ENCODE data around the gene PITPNC1.
"Not testable (repeated sequence)": the region's sequence is repeated elsewhere in the genome, so short reads cannot be mapped to it uniquely, and the experiment has no call there.

Gene PITPNC1

DNA sequence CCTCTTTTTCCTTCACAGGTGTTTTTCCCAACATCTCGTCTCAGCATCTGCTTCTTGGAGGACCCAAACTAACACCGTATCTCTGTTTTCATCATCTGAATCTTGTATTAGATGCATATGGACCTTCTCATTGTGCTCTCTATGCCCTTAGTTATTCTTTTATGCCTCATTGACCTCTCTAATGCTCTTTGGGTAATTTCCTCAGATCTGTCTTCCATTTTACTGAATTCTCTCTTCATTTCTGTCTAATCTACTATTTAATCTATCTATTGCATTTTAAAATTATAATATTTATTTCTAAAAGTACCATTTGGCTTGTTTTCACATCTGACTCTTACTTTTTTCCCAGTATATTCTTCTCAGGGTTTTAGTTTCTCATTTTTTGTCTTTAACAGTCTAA is 81.1 kb downstream of the PITPNC1 start:
- ATAC-seq (ENCODE audit: low read depth) (no peak), DNase-seq (ENCODE audit: low spot score in 2 of 2) (no peak)
- Mint-ChIP-seq H3K4me1 (peaks cover 2% of the 10 kb centered on the region), H3K36me3 (peaks cover 10% of the 10 kb centered on the region), H3K27me3 (no peaks in the 10 kb centered on the region), H3K9me3 (peaks cover 8% of the 10 kb centered on the region), H3K27ac (no peak overlapping the region), H3K4me3 (no peak overlapping the region)

DNA sequence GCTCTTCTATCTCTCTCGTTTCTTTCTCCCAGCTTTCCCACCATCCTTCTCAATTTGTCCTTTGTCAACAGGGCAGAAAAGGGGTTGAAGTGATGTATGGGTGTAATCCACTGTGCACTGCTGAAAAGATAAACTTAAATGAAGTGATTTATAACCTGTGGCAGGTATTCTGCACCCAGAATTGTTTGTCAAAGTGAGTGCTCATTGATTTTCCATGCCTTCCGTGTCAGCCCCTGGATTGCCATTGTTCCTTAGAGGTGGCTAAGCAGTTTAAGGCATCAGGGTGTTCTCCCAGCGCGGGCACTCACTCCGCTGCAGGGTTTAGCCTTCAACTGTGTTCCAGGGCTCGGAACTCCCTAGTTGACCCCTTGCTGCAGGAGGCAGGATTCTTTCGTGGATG is 82.9 kb downstream of the PITPNC1 start:
- Mint-ChIP-seq H3K27me3 (no peaks in the 10 kb centered on the region), H3K4me3 (no peak overlapping the region), H3K36me3 (peaks cover 10% of the 10 kb centered on the region), H3K4me1 (peaks cover 2% of the 10 kb centered on the region), H3K27ac (no peak overlapping the region), H3K9me3 (peaks cover 8% of the 10 kb centered on the region)
- DNase-seq (ENCODE audit: low spot score in 2 of 2), result no peak
- no peak for ATAC-seq (ENCODE audit: low read depth)

DNA sequence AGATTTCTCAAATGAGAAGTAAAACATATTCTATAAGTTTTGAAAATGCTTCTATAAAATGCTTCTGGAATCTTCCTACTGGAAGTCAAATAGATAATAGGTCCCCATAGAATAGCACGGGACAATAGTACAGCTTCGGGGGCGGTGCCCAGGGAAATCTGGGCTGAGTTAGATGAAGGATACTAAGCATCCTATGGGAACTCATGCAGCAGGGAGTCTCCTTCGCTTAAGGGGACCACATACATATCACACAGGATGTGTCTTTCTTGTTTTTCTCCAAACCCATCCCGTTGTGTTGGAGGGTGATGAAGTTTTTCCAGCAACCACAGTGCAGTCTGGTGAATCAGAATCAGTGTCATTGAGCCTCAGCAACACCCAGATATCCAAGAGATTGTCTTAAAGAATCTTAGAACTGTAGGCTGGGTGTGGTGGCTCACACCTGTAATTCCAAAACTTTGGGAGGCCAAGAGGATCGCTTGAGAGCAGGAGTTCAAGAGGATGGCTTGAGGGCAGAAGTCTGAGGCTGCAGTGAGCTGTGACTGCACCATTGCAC is 84.2 kb downstream of the PITPNC1 start:
- no peak overlapping the region for H3K27ac Mint-ChIP-seq
- H3K27me3 Mint-ChIP-seq, result no peaks in the 10 kb centered on the region
- peaks cover 2% of the 10 kb centered on the region for H3K4me1 Mint-ChIP-seq
- H3K36me3 Mint-ChIP-seq, result peaks cover 10% of the 10 kb centered on the region
- peaks cover 8% of the 10 kb centered on the region for H3K9me3 Mint-ChIP-seq
- H3K4me3 Mint-ChIP-seq, result no peak overlapping the region
- ATAC-seq (ENCODE audit: low read depth) (no peak), DNase-seq (ENCODE audit: low spot score in 2 of 2) (no peak)

DNA sequence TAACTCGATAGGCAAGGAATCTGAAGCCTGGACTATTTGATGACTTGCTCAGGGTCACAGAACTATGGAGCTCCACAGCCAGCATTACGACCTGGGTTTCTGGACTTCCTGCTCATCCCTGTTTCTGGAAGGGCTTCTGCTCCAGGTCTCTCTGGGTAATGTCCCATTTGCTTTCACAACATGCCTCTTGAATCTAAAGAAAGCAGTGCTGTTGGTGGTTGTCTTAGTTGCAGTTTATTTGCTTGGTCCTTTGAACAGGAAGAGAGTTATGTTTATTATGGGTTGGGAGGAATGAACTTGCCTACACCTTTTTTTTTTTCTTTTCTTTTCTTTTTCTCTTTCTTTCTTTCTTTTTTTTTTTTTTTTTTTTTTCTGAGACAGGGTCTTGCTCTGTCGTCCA is 84.8 kb downstream of the PITPNC1 start:
- Mint-ChIP-seq H3K27ac (no peak overlapping the region), H3K36me3 (peaks cover 10% of the 10 kb centered on the region), H3K4me1 (peaks cover 5% of the 10 kb centered on the region), H3K27me3 (no peaks in the 10 kb centered on the region), H3K4me3 (no peak overlapping the region), H3K9me3 (peaks cover 8% of the 10 kb centered on the region)
- DNase-seq (ENCODE audit: low spot score in 2 of 2) (no peak), ATAC-seq (ENCODE audit: low read depth) (no peak)

DNA sequence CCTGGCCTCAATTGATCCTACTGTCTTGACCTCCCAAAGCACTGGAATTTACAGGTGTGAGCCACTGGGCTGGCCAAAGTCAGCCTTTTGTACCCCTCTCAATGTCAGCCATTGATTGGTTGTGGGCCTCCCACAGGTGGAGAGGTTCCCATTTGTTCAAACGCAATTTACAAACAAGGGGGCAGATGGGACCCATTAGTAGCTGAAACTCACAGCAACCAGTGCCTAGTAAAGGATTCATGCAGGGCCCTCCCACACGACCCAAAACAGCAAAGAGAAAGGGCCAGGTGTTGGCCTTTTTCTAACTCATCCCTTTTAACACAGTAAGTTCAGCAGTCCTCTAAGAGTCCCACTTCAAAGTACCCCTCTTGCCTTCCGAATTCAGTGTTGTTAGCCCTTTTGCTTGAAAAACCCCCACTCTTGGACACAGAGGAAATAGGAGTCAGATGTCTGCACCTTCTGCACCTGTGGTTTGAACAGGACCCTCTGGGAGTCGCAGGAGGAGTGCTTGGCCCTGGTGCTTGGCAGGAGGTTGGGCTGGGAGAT is 89.2 kb downstream of the PITPNC1 start:
- ATAC-seq (ENCODE audit: low read depth), result no peak
- DNase-seq (ENCODE audit: low spot score in 2 of 2), result no peak
- H3K27me3 Mint-ChIP-seq, result no peaks in the 10 kb centered on the region
- H3K27ac Mint-ChIP-seq, result no peak overlapping the region
- no peak overlapping the region for H3K4me3 Mint-ChIP-seq
- H3K4me1 Mint-ChIP-seq, result peaks cover 8% of the 10 kb centered on the region
- no peaks in the 10 kb centered on the region for H3K36me3 Mint-ChIP-seq
- H3K9me3 Mint-ChIP-seq, result no peaks in the 10 kb centered on the region

DNA sequence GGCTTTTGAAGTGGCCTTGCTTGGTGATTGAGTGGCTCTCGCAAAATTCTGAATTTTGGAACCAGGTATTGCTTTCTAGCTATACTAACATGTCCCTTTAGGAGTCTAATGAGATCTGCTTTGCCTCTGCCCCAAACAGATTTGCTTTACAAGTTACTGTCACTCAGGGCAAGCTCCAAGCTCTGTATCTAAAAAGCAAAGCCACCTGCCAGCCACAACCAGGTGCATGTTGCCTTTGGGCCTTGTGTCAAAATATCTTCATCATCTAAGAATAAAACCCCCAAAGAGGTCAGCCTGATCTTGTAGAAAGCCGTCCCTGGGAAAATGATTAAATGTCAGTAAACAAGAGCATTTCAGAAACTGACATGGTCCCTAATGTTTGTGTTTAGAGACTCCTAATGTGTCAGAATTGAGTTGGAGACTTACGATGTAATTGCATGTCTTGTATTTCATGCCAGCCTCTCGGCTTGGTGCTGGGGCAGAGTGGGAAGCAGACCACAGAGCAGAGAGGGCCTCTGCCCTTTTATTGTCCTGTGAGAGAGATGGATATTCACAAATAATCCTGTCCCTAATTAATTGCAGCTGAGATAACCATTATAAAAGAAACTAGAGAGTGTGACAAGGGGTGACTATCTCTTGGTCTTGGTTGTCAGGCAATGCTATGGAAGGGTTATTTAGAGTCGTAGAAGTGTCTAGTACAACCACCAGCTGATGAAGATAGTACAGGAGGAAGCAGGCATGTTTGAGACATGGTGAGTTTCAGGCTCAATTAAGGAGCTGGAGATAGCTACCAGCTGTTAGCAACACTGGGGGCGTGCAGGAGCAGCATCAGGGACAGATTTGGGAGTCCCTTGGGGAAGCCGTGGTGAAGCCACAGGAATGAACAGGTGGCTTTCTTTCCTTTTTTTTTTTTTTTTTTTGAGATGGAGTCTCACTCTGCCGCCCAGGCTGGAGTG is 90.7 kb downstream of the PITPNC1 start:
- no peaks in the 10 kb centered on the region for H3K27me3 Mint-ChIP-seq
- DNase-seq (ENCODE audit: low spot score in 2 of 2), result no peak
- no peak overlapping the region for H3K27ac Mint-ChIP-seq
- H3K9me3 Mint-ChIP-seq, result peaks cover 1% of the 10 kb centered on the region
- H3K4me1 Mint-ChIP-seq, result peaks cover 8% of the 10 kb centered on the region
- no peak overlapping the region for H3K4me3 Mint-ChIP-seq
- no peak for ATAC-seq (ENCODE audit: low read depth)
- H3K36me3 Mint-ChIP-seq, result peaks cover 1% of the 10 kb centered on the region

DNA sequence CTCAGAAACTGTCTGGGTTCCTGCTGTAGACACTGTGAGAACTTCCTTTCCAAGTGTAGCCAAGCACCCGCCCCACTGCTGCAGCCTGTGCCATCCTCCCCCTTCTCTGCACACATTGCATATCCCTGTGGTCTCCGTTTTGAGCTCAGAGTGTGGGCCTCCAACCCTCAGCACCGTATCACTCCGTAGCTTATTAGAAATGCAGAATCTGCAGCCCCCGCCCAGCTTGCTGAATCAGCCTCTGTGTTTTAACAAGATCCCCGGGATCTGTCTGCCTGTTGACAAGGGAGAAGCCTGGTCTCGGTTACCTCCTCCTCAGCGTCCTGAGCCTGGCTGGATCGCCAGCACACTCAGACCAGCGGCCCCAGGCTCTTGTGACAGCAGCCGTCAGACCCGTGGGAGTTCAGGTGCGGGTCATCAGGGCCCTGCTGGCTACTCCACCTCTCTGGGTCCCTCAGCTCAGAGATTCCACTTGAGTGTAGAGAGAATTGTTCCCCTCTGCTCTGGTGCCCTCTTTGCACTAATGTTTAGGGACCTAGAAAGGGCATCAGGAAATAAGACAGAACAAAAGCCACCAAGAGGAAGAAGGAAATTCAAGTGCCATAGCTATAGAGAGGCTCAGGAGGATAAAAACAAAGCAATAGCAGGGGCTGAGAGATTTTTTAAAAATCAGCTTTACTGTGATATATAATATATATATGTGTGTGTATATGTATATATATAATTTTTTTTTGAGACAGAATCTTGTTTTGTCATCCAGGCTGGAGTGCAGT is 92.3 kb downstream of the PITPNC1 start:
- peaks cover 1% of the 10 kb centered on the region for H3K36me3 Mint-ChIP-seq
- H3K27me3 Mint-ChIP-seq, result no peaks in the 10 kb centered on the region
- H3K4me3 Mint-ChIP-seq, result no peak overlapping the region
- H3K27ac Mint-ChIP-seq, result no peak overlapping the region
- no peak for ATAC-seq (ENCODE audit: low read depth)
- peaks cover 1% of the 10 kb centered on the region for H3K9me3 Mint-ChIP-seq
- DNase-seq (ENCODE audit: low spot score in 2 of 2), result no peak
- peaks cover 8% of the 10 kb centered on the region for H3K4me1 Mint-ChIP-seq

DNA sequence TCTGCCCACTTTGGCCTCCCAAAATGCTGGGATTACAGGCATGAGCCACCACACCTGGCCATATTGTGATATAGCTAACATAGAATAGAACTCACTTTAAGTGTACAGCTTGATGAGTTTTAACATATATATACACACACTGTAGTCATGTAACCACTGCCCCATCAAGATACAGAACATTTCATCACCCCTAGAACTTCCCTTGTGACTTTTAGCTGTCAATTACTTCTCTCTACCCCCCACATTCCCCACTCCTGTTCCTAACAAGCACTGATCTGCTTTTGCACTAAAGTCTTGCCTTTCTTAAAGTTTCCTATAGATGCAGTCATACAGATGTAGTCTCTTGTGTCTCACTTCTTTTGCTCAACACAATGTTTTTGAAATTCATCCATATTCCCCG is 93.1 kb downstream of the PITPNC1 start:
- Mint-ChIP-seq H3K4me3 (no peak overlapping the region), H3K27ac (no peak overlapping the region), H3K4me1 (peaks cover 8% of the 10 kb centered on the region), H3K9me3 (peaks cover 1% of the 10 kb centered on the region), H3K36me3 (peaks cover 1% of the 10 kb centered on the region), H3K27me3 (no peaks in the 10 kb centered on the region)
- ATAC-seq (ENCODE audit: low read depth) (no peak), DNase-seq (ENCODE audit: low spot score in 2 of 2) (no peak)

DNA sequence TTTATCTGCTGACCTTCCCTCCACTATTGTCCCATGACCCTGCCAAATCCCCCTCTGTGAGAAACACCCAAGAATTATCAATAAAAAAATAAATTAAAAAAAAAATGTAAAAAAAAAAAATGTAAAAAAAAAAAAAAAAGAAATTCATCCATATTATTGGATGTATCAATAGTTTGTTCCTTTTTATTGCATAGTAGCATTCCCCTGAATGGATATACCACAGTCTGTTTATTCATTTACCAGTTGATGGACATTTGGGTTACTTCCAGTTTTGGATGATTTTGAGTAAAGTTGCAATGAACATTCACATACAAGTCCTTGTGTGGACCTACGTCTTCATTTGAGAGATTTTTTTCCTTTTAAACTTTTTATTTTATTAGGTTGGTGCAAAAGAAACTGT is 94.0 kb downstream of the PITPNC1 start:
- ATAC-seq (ENCODE audit: low read depth), result no peak

DNA sequence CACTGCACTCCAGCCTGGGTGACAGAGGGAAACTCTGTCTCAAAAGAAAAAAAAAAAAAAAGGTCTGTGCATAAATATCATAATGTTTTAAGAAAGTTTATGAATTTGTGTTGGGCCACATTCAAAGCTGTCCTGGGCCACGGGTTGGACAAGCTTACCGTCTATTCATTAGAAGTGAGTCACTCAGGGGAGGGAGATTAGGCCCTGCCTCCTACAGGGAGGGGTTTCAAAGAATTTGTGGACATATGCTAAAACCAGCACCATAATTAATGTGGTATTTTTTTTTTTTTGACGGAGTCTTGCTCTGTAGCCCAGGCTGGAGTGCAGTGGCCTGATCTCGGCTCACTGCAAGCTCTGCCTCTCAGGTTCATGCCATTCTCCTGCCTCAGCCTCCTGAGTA is 95.5 kb downstream of the PITPNC1 start:
- DNase-seq (ENCODE audit: low spot score in 2 of 2); H3K27me3 Mint-ChIP-seq; H3K36me3 Mint-ChIP-seq; H3K9me3 Mint-ChIP-seq; H3K4me3 Mint-ChIP-seq; ATAC-seq (ENCODE audit: low read depth); H3K4me1 Mint-ChIP-seq; H3K27ac Mint-ChIP-seq: not testable (repeated sequence)

More for the DNA sequence above, 94.0 kb downstream of the PITPNC1 start:
- Mint-ChIP-seq H3K9me3 (peaks cover 1% of the 10 kb centered on the region), H3K27me3 (no peaks in the 10 kb centered on the region), H3K4me1 (peaks cover 12% of the 10 kb centered on the region), H3K27ac (no peak overlapping the region), H3K4me3 (no peak overlapping the region), H3K36me3 (peaks cover 1% of the 10 kb centered on the region)
- DNase-seq (ENCODE audit: low spot score in 2 of 2), result no peak

DNA sequence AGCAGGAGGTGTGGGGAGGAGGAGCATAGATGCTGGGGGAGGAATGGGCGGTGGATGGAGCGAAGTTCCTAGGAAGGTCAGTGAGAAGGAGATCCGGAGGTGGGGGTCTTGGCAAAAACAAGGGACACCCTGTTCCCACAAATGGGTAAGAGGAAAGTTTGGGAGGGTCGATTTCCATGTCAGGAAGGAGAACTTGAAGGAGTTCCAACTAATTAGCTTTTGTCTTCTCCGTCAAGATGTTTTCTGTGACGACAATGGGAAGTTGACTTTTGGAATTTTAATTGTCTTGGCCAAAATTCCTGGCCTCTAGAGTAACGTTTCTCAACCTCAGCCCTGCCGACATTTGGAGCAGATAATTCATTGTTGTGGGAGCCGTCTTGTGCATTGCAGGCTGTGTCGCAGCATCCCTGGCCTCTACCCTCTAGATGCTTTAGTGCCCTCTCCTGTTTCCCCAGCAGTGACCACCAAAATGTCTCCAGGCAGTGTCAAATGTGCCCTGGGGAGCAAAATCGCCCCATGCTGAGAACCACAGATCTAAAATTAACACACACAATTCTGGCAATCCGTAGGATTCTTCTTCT is 97.1 kb downstream of the PITPNC1 start:
- ATAC-seq (ENCODE audit: low read depth), result no peak
- no peaks in the 10 kb centered on the region for H3K27me3 Mint-ChIP-seq
- H3K4me3 Mint-ChIP-seq, result no peak overlapping the region
- no peak for DNase-seq (ENCODE audit: low spot score in 2 of 2)
- peaks cover 1% of the 10 kb centered on the region for H3K36me3 Mint-ChIP-seq
- peaks cover 1% of the 10 kb centered on the region for H3K9me3 Mint-ChIP-seq
- H3K4me1 Mint-ChIP-seq, result peaks cover 4% of the 10 kb centered on the region
- no peak overlapping the region for H3K27ac Mint-ChIP-seq

DNA sequence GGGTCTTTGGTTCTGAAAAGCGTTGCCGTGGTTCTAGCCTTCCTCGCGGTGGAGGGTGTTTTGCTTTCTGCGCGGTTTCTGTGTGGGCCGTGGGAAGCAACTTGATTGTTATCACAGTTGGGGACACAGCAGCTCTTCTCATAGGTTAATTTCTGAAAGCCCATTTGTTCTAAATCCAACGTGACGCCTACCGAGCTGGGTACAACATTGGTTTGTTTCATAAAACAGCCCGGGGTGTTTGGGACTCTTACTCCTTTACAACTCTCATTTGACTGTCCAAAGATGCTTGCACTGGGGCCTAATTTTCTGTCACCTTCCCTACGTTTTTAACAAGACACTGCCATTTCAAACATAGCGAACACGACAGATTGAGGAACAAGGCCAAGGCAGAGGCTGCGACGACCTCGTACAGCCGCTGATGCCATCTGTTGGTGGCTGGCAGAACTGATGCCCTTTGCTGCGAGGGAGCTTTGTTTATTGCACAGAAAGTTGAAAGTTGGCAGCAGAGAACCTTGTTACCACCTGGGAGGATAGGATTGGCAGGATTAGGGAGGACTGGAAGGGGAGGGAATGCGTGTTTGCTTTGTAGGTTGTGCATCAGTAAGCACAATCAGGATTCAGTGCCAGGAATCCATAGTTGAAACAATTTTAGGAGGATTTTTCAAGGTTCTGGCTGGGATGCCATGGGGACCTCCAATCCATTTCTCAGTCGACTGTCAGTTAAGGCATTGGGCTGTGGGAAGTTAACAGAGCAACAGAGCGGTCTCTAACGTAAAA is 98.3 kb downstream of the PITPNC1 start:
- Mint-ChIP-seq H3K27ac (no peak overlapping the region), H3K9me3 (peaks cover 1% of the 10 kb centered on the region), H3K4me1 (peaks cover 4% of the 10 kb centered on the region), H3K36me3 (peaks cover 1% of the 10 kb centered on the region), H3K4me3 (peak overlapping the region; percentile 15), H3K27me3 (no peaks in the 10 kb centered on the region)
- ATAC-seq (ENCODE audit: low read depth) (peak; percentile 99), DNase-seq (ENCODE audit: low spot score in 2 of 2) (peak; percentile 65 to 73)

DNA sequence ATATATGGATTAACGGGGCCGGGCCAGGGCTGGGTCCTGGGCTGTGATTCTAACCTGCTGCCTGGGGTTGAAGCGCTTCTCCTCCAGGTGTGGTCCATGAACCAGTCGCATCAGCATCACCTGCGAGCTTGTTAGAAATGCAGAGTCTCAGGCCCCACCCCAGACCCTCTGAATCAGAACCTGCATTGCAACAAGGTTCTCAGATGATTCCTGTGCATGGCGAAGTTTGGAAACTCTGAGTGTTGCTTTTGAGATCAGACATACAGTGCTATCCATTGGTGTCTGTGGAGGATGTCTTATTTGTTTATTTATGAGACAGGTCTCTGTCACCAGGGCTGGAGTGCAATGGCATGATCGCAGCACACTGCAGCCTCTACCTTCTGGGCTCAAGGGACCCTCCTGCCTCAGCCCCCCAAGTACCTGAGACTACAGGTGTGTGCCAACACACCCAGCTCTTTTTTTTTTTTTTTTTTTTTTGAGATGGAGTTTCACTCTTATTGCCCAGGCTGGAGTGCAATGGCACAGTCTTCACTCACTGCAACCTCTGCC is 99.8 kb downstream of the PITPNC1 start:
- DNase-seq (ENCODE audit: low spot score in 2 of 2), result no peak
- H3K27ac Mint-ChIP-seq, result no peak overlapping the region

More for the DNA sequence above, 99.8 kb downstream of the PITPNC1 start:
- H3K4me1 Mint-ChIP-seq, result peaks cover 6% of the 10 kb centered on the region
- no peaks in the 10 kb centered on the region for H3K27me3 Mint-ChIP-seq
- H3K9me3 Mint-ChIP-seq, result no peaks in the 10 kb centered on the region
- no peak for ATAC-seq (ENCODE audit: low read depth)
- H3K4me3 Mint-ChIP-seq, result no peak overlapping the region
- peaks cover under 1% of the 10 kb centered on the region for H3K36me3 Mint-ChIP-seq
